SK-N-SH (cell line): ENCODE results near the gene HPS5.

Experiments
- CHD2 ChIP-seq: fragments of 150-350 bp; IDR thresholded peaks from 2 replicates; pipeline ENCODE4 v1.6.1; 2018; ENCODE audit warnings: low read length; ENCODE audit not compliant: partially characterized antibody
- CTCF ChIP-seq: fragments of 200-600 bp; sonication (generic); IDR thresholded peaks from 2 replicates; pipeline ENCODE4 v1.6.1; 2017; ENCODE audit warnings: antibody characterized with exemption, mild to moderate bottlenecking, moderate library complexity
- EP300 ChIP-seq, 2 experiments: IDR thresholded peaks; 2 replicates each; pipeline versions ENCODE4 v1.4.0 to v1.6.1; 2012; ENCODE audit warnings: borderline replicate concordance in 1 of 2, low read depth in 1 of 2, low read length in 1 of 2
- FOSL2 ChIP-seq: IDR thresholded peaks from 2 replicates; pipeline ENCODE4 v1.4.0; 2012; ENCODE audit warnings: low read depth, mild to moderate bottlenecking, moderate library complexity, borderline replicate concordance
- FOXM1 ChIP-seq: IDR thresholded peaks from 2 replicates; pipeline ENCODE4 v1.4.0; 2012; ENCODE audit warnings: low read depth, mild to moderate bottlenecking
- MXI1 ChIP-seq: IDR thresholded peaks from 2 replicates; pipeline ENCODE4 v1.6.1; 2012; ENCODE audit warnings: mild to moderate bottlenecking, low read depth, low read length, improper control_type of control experiment
- USF1 ChIP-seq: IDR thresholded peaks from 2 replicates; pipeline ENCODE4 v1.4.0; 2012; ENCODE audit warnings: low read depth, borderline replicate concordance

- TF ChIP-seq FOXM1 (no peak), CHD2 (no peak), CTCF (no peak), FOSL2 (no peak), EP300 (IDR thresholded peaks at IDR 0.05; ENCODE audit: borderline replicate concordance in 1 of 2, low read depth in 1 of 2, low read length in 1 of 2) (no peak), USF1 (no peak), MXI1 (no peak)
Observed at GRCh38 chr11:18369398-18369797, 47.5 kb upstream of the HPS5 start.
